NOMO-1 treated with DMSO at 0.1 percent for 48 hours (cell line): Measurements from ENCODE around the gene ZNF385C.
"Not testable (repeated sequence)": the region's sequence is repeated elsewhere in the genome, so short reads cannot be mapped to it uniquely, and the experiment has no call there.

Source experiments
- DNase-seq: peaks from one replicate; lab custom pipeline; 2025; ENCODE audit not compliant: unreplicated experiment; lab: John Stamatoyannopoulos, UW

ZNF385C gene

GRCh38 chr17:42097691-42098631 is at the start of gene ZNF385C:
Gene ZNF385C (minus strand): TSS chr17:42098473. CDS start chr17:42063056, 35,417 bp downstream.
- no peak for DNase-seq

- no peak for DNase-seq
Observed at GRCh38 chr17:42146911-42147607, 48.8 kb upstream of the ZNF385C start.

- not testable (repeated sequence) for DNase-seq
Observed at GRCh38 chr17:42143138-42143537, 44.9 kb upstream of the ZNF385C start.

- DNase-seq = no peak
Observed at GRCh38 chr17:42142371-42142896, 44.2 kb upstream of the ZNF385C start.

- no peak for DNase-seq
Observed at GRCh38 chr17:42141382-42141781, 43.1 kb upstream of the ZNF385C start.

- DNase-seq = not testable (repeated sequence)
Observed at GRCh38 chr17:42140690-42141089, 42.4 kb upstream of the ZNF385C start.

- no peak for DNase-seq
Observed at GRCh38 chr17:42138749-42139492, 40.6 kb upstream of the ZNF385C start.

GRCh38 chr17:42136654-42137051 is 38.4 kb upstream of the ZNF385C start:
- DNase-seq = no peak

GRCh38 chr17:42135664-42136653 is 37.7 kb upstream of the ZNF385C start:
- DNase-seq = peak; percentile 71

- no peak for DNase-seq
Observed at GRCh38 chr17:42135151-42135550, 36.9 kb upstream of the ZNF385C start.

GRCh38 chr17:42133461-42134041 is 35.3 kb upstream of the ZNF385C start:
- DNase-seq = no peak

GRCh38 chr17:42132941-42133340 is 34.7 kb upstream of the ZNF385C start:
- peak; percentile 60 for DNase-seq

GRCh38 chr17:42131981-42132432 is 33.7 kb upstream of the ZNF385C start:
- peak; percentile 50 for DNase-seq

- no peak for DNase-seq
Observed at GRCh38 chr17:42131232-42131631, 33.0 kb upstream of the ZNF385C start.

GRCh38 chr17:42130310-42130936 is 32.1 kb upstream of the ZNF385C start:
- DNase-seq = no peak

- DNase-seq = no peak
Observed at GRCh38 chr17:42129109-42129837, 31.0 kb upstream of the ZNF385C start.

GRCh38 chr17:42127414-42127813 is 29.1 kb upstream of the ZNF385C start:
- DNase-seq = no peak

- no peak for DNase-seq
Observed at GRCh38 chr17:42126836-42127235, 28.6 kb upstream of the ZNF385C start.
